Left ventricle myocardium inferior (tissue), 1 donor: ENCODE results near the gene SSB. TPM values are rescaled to one million over a fixed set of nuclear protein-coding genes. Genes with fewer than 3 reads are reported as not detected.

Experiments
- DNase-seq: peaks from one replicate; pipeline ENCODE4 v3.0.0-alpha.2; 2020
- H3K27ac ChIP-seq: fragments of 200-600 bp; replicated peaks from 2 replicates; pipeline ENCODE4 v1.8.0; 2021
- H3K27me3 ChIP-seq: fragments of 200-600 bp; 2 replicates; pipeline ENCODE4 v1.8.0; 2021; ENCODE audit warnings: low read depth
- H3K36me3 ChIP-seq: fragments of 200-600 bp; 2 replicates; pipeline ENCODE4 v1.8.0; 2021
- H3K4me1 ChIP-seq: fragments of 200-600 bp; 2 replicates; pipeline ENCODE4 v1.8.0; 2021
- H3K4me3 ChIP-seq: fragments of 200-600 bp; 2 replicates; pipeline ENCODE4 v1.8.0; 2021; ENCODE audit warnings: mild to moderate bottlenecking, moderate library complexity
- H3K9me3 ChIP-seq: fragments of 200-600 bp; replicated peaks from 2 replicates; pipeline ENCODE4 v1.8.0; 2021
- intact Hi-C: fragments of 100-400 bp; cut with micrococcal nuclease; formaldehyde crosslinking; loops from one replicate; pipeline ENCODE4 v1.11.0; 2022
- total RNA-seq: library from RNA; stranded (reverse); fragmentation: NEBNext Ultra II Directional; extraction: Animal tissue kit (Norgen Biotek cat#: 25700); gene quantifications from one replicate; pipeline ENCODE4 v1.2.1, GENCODE V29; 2021
- TF ChIP-seq, protein P1 (sequence below): fragments of 200-600 bp; IDR thresholded peaks from 2 replicates; pipeline ENCODE4 v1.8.0; 2021; ENCODE audit warnings: antibody characterized with exemption, mild to moderate bottlenecking, borderline replicate concordance
- donor health status: DM: no; HTN: yes; CAD: no; lungs with severe emphysema.

Gene SSB
- total RNA-seq, 1 donor from 2014 or later: 54.8 TPM

DNA sequence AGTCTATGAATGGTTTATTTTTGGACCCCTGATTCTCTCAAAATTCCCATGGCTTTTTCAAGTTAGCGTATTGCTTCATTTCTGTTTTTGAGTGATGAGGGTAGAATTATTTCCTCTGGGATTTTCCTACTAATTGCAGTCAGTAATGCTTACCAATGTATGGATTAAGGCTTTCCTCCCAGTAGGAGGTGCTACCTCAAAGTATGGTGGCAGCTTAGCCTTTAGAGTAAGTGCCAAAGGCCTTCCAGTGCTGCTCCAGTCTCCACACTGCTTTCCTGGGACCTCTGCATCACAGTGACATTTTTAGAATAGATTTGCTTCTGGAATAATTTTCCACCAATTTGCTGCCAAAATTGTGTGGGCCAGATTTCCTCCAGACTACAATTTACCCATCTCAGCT, 16.2 kb upstream of the SSB start:
- intact Hi-C loops: no loop called here
- TF ChIP-seq, protein P1, sequence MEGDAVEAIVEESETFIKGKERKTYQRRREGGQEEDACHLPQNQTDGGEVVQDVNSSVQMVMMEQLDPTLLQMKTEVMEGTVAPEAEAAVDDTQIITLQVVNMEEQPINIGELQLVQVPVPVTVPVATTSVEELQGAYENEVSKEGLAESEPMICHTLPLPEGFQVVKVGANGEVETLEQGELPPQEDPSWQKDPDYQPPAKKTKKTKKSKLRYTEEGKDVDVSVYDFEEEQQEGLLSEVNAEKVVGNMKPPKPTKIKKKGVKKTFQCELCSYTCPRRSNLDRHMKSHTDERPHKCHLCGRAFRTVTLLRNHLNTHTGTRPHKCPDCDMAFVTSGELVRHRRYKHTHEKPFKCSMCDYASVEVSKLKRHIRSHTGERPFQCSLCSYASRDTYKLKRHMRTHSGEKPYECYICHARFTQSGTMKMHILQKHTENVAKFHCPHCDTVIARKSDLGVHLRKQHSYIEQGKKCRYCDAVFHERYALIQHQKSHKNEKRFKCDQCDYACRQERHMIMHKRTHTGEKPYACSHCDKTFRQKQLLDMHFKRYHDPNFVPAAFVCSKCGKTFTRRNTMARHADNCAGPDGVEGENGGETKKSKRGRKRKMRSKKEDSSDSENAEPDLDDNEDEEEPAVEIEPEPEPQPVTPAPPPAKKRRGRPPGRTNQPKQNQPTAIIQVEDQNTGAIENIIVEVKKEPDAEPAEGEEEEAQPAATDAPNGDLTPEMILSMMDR: no peak
- DNase-seq: no peak

DNA sequence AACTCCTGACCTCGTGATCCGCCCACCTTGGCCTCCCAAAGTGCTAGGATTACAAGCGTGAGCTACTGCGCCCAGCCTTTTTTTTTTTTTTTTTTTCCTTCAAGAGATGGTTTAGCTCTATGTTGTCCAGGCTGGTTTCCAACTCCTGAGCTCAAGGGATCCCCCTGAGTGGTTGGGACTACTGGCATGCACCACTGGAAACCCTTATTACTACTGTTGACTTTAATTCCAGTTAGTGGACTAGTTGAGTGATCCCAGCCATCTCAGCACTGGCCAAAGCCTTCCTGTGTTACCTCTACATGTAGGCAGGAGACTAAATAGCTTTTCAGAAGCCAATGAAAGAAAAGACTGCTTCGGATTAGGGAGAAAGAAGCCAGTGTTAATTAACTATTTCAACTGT, 8.1 kb upstream of the SSB start:
- TF ChIP-seq, protein P1: no peak
- DNase-seq: no peak
- Histone ChIP-seq H3K9me3 (no peaks in the 10 kb centered on the region), H3K36me3 (no peaks in the 10 kb centered on the region), H3K27me3 (peaks cover 11% of the 10 kb centered on the region), H3K27ac (no peak overlapping the region), H3K4me1 (peaks cover 6% of the 10 kb centered on the region), H3K4me3 (no peak overlapping the region)
- intact Hi-C loops: no loop called here

More for the DNA sequence above, 16.2 kb upstream of the SSB start:
- no peaks in the 10 kb centered on the region for H3K27me3 ChIP-seq
- H3K4me1 ChIP-seq: no peaks in the 10 kb centered on the region
- no peaks in the 10 kb centered on the region for H3K36me3 ChIP-seq
- H3K27ac ChIP-seq: no peak overlapping the region
- H3K4me3 ChIP-seq: no peak overlapping the region
- H3K9me3 ChIP-seq: no peaks in the 10 kb centered on the region

DNA sequence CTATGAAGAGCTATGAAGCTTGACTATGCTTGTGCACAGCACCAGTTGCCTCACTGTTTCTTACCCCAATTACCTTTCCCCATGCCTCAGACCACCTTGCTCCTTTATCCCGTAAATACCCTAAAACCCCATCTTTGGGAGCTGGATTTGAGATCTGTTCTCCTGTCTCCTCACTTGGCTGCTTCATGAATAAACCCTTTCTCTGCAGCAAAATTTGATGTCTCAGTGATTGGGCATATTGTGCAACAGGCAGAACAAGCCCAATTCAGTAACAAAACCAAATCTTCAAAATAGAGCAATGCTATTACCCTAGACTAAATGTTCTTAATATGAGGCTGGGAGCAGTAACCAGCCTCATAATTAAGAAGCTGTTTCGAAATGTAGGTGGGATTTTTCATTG, 3.5 kb upstream of the SSB start:
- H3K4me1 ChIP-seq: peaks cover 22% of the 10 kb centered on the region
- H3K36me3 ChIP-seq: no peaks in the 10 kb centered on the region
- no peak overlapping the region for H3K27ac ChIP-seq
- no peaks in the 10 kb centered on the region for H3K27me3 ChIP-seq
- no peak for DNase-seq
- H3K9me3 ChIP-seq: no peaks in the 10 kb centered on the region
- no peak overlapping the region for H3K4me3 ChIP-seq
- intact Hi-C loops: no loop called here
- TF ChIP-seq, protein P1: no peak

DNA sequence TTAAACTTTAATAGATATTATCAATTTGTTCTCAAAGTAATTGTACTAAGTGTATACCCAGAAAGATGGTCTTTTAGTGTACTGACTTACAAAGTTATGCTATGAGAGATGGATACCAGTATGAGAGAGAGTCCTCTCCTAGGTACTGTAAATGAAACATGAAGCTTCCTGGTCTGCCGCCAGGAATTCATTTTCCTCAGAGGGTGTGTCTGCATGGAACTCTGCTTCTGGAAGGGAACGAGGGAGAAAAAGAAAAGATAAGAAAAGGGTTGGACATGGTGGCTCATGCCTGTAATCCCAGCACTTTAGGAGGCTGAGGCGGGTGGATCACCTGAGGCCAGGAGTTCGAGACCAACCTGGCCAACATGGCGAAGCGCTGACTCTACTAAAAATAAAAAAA, 2.2 kb upstream of the SSB start:
- peaks cover 7% of the 10 kb centered on the region for H3K36me3 ChIP-seq
- H3K4me1 ChIP-seq: peaks cover 33% of the 10 kb centered on the region
- no peak overlapping the region for H3K4me3 ChIP-seq
- no peaks in the 10 kb centered on the region for H3K9me3 ChIP-seq
- intact Hi-C loops: no loop called here
- TF ChIP-seq, protein P1: no peak
- DNase-seq: no peak
- H3K27ac ChIP-seq: no peak overlapping the region
- H3K27me3 ChIP-seq: no peaks in the 10 kb centered on the region

DNA sequence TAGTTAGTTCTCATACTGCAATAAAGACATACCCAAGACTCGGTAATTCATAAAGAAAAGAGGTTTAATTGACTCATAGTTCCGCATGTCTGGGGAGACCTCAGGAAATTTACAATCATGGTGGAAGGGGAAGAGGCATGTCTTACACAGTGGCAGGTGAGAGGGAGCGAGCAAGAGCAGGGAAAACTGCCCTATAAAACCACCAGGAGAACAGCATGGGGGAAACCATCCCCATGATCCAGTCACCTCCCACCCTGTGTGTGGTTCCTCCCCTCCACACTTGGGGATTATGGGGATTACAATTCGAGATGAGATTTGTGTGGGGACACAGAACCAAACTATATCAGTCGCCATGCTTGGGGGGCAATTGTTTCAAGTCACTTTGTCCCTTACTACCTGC, 1.1 kb upstream of the SSB start:
- Histone ChIP-seq H3K36me3 (peaks cover 19% of the 10 kb centered on the region), H3K27ac (no peak overlapping the region), H3K9me3 (no peaks in the 10 kb centered on the region), H3K27me3 (no peaks in the 10 kb centered on the region), H3K4me3 (no peak overlapping the region), H3K4me1 (peaks cover 39% of the 10 kb centered on the region)
- no peak for DNase-seq
- TF ChIP-seq, protein P1: no peak
- intact Hi-C loops: no loop called here

DNA sequence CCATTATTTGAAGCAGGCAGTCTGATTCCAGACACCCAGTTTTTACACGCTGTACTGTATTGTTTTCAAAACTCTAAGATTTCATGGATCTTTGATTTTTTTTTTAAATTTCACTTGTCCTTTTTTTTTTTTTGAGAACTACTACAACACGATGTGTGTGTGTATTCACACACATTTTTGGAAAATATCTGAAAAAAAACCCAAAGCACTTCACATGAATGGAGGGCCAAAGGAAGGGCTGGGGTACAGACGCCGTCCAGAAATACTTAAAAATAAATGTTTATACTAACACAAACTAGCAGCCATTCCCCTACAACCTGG, 314 bp upstream of the SSB start:
- H3K4me1 ChIP-seq: peaks cover 40% of the 10 kb centered on the region
- H3K36me3 ChIP-seq: peaks cover 27% of the 10 kb centered on the region
- H3K27ac ChIP-seq: peak overlapping the region; percentile 91

More for the DNA sequence above, 314 bp upstream of the SSB start:
- Histone ChIP-seq H3K4me3 (peak overlapping the region; percentile 94), H3K27me3 (no peaks in the 10 kb centered on the region), H3K9me3 (no peaks in the 10 kb centered on the region)
- DNase-seq: no peak
- intact Hi-C loops: no loop called here
- TF ChIP-seq, protein P1: no peak
